Caki2 (cell line): ENCODE measurements around the gene TSHZ1. TPM values are rescaled to one million over a fixed set of nuclear protein-coding genes. Genes with fewer than 3 reads are reported as not detected.

Experiments used
- DNase-seq: peaks from one replicate; pipeline ENCODE4 v3.0.0-alpha.2; 2015; ENCODE audit warnings: low read depth
- in situ Hi-C: cut with HindIII; loops from 2 replicates; pipeline ENCODE4 v1.10.0; 2016; ENCODE audit warnings: low sequenced_read_pairs, low pct_unique_long_range_greater_than_20kb, mixed read lengths
- total RNA-seq: library from RNA; depleted of rRNA; stranded (reverse); fragments of >200 nt; shearing (Covaris generic); gene quantifications from 2 replicates; pipeline ENCODE4 v1.2.3, GENCODE V29; 2014; ENCODE audit warnings: low replicate concordance

Gene TSHZ1
- total RNA-seq, 1 experiment from 2014 or later: 10.4 TPM

GRCh38 chr18:75279381-75279780 lies 68.8 kb downstream of the TSHZ1 start:
- in situ Hi-C loops: no loop called here
- DNase-seq: no peak

- in situ Hi-C loops: no loop called here
Observed at GRCh38 chr18:75280427-75281280, 70.1 kb downstream of the TSHZ1 start.

GRCh38 chr18:75282746-75283145 lies 72.1 kb downstream of the TSHZ1 start:
- in situ Hi-C loops: no loop called here

More at GRCh38 chr18:75280427-75281280, 70.1 kb downstream of the TSHZ1 start:
- DNase-seq: no peak

GRCh38 chr18:75283731-75284130 lies 73.1 kb downstream of the TSHZ1 start:
- in situ Hi-C loops: no loop called here
- no peak for DNase-seq

More at GRCh38 chr18:75282746-75283145, 72.1 kb downstream of the TSHZ1 start:
- no peak for DNase-seq

GRCh38 chr18:75284566-75284965 lies 74.0 kb downstream of the TSHZ1 start:
- in situ Hi-C loops: no loop called here
- DNase-seq: no peak

GRCh38 chr18:75285876-75286275 lies 75.3 kb downstream of the TSHZ1 start:
- no peak for DNase-seq
- in situ Hi-C loops: no loop called here

GRCh38 chr18:75287006-75287405 lies 76.4 kb downstream of the TSHZ1 start:
- no peak for DNase-seq
- in situ Hi-C loops: no loop called here

GRCh38 chr18:75287700-75288099 lies 77.1 kb downstream of the TSHZ1 start:
- in situ Hi-C loops: no loop called here
- no peak for DNase-seq

- no peak for DNase-seq
- in situ Hi-C loops: no loop called here
Observed at GRCh38 chr18:75289761-75290160, 79.2 kb downstream of the TSHZ1 start.

GRCh38 chr18:75290737-75291358 lies 80.3 kb downstream of the TSHZ1 start:
- DNase-seq: no peak
- in situ Hi-C loops: no loop called here

GRCh38 chr18:75291460-75291859 lies 80.9 kb downstream of the TSHZ1 start:
- in situ Hi-C loops: no loop called here

GRCh38 chr18:75293591-75293990 lies 83.0 kb downstream of the TSHZ1 start:
- in situ Hi-C loops: no loop called here
- no peak for DNase-seq

More at GRCh38 chr18:75291460-75291859, 80.9 kb downstream of the TSHZ1 start:
- no peak for DNase-seq

GRCh38 chr18:75297731-75298130 lies 87.1 kb downstream of the TSHZ1 start:
- in situ Hi-C loops: no loop called here
- DNase-seq: no peak

- in situ Hi-C loops: no loop called here
- DNase-seq: no peak
Observed at GRCh38 chr18:75304678-75305557, 94.3 kb downstream of the TSHZ1 start.

GRCh38 chr18:75305984-75306383 lies 95.4 kb downstream of the TSHZ1 start:
- no peak for DNase-seq
- in situ Hi-C loops: no loop called here

- in situ Hi-C loops: no loop called here
Observed at GRCh38 chr18:75307530-75307929, 96.9 kb downstream of the TSHZ1 start.

GRCh38 chr18:75309564-75309963 lies 99.0 kb downstream of the TSHZ1 start:
- in situ Hi-C loops: no loop called here
- DNase-seq: no peak

More at GRCh38 chr18:75307530-75307929, 96.9 kb downstream of the TSHZ1 start:
- no peak for DNase-seq

- no peak for DNase-seq
- in situ Hi-C loops: no loop called here
Observed at GRCh38 chr18:75314117-75314516, 103.5 kb downstream of the TSHZ1 start.

- in situ Hi-C loops: no loop called here
- DNase-seq: no peak
Observed at GRCh38 chr18:75314606-75315005, 104.0 kb downstream of the TSHZ1 start.
